22Rv1 (cell line): ENCODE measurements around the gene TMEM240.

Source experiments
- ZFX ChIP-seq: fragments of 450-650 bp; IDR thresholded peaks from 2 replicates; pipeline ENCODE4 v1.6.1; 2017; ENCODE audit warnings: antibody characterized with exemption, borderline replicate concordance
- TF ChIP-seq, protein P1 (sequence below): fragments of 450-650 bp; IDR thresholded peaks from 2 replicates; pipeline ENCODE4 v1.5.1; 2017; ENCODE audit warnings: mild to moderate bottlenecking

- TF ChIP-seq, protein P1, sequence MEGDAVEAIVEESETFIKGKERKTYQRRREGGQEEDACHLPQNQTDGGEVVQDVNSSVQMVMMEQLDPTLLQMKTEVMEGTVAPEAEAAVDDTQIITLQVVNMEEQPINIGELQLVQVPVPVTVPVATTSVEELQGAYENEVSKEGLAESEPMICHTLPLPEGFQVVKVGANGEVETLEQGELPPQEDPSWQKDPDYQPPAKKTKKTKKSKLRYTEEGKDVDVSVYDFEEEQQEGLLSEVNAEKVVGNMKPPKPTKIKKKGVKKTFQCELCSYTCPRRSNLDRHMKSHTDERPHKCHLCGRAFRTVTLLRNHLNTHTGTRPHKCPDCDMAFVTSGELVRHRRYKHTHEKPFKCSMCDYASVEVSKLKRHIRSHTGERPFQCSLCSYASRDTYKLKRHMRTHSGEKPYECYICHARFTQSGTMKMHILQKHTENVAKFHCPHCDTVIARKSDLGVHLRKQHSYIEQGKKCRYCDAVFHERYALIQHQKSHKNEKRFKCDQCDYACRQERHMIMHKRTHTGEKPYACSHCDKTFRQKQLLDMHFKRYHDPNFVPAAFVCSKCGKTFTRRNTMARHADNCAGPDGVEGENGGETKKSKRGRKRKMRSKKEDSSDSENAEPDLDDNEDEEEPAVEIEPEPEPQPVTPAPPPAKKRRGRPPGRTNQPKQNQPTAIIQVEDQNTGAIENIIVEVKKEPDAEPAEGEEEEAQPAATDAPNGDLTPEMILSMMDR, result no peak
- TF ChIP-seq ZFX, result no peak
Measured at GRCh38 chr1:1560178-1560577, 19.8 kb upstream of the TMEM240 start.
